HG02610 (cell line): ENCODE results near the gene ATP6V0B.

Experiments used
- ATAC-seq: cut with Tn5 transposase; IDR thresholded peaks from one replicate; pipeline ENCODE4 v1.9.1; 2021; ENCODE audit warnings: mild to moderate bottlenecking, moderate library complexity; ENCODE audit not compliant: unreplicated experiment

The ATP6V0B gene

DNA sequence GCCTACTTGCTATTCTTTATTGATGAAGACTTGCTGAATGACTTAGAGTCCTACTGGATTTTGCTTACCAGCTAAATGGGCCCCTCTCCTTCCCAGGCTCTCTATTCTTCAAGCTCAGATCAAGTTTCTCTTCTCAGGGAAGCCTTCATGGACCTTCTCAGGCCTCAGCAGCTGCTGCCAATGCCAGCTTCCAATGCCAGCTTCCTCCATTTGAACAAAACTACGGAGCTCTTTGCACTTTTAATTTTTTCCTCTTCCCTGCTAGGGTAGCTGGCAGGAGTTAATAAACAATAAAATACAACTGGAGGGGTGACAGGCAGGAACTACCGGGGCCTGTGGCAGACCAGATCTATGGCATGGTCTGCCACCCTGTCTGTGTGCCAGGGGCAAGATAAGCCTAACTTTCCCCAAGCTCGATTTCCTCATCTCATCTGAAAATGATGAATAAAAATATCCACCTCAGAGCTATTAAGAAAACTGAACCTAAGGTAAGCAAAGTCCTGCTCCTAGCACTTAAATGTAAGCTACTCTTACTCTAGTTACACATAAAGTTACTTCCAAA, 29.0 kb upstream of the ATP6V0B start:
- ATAC-seq: no peak

DNA sequence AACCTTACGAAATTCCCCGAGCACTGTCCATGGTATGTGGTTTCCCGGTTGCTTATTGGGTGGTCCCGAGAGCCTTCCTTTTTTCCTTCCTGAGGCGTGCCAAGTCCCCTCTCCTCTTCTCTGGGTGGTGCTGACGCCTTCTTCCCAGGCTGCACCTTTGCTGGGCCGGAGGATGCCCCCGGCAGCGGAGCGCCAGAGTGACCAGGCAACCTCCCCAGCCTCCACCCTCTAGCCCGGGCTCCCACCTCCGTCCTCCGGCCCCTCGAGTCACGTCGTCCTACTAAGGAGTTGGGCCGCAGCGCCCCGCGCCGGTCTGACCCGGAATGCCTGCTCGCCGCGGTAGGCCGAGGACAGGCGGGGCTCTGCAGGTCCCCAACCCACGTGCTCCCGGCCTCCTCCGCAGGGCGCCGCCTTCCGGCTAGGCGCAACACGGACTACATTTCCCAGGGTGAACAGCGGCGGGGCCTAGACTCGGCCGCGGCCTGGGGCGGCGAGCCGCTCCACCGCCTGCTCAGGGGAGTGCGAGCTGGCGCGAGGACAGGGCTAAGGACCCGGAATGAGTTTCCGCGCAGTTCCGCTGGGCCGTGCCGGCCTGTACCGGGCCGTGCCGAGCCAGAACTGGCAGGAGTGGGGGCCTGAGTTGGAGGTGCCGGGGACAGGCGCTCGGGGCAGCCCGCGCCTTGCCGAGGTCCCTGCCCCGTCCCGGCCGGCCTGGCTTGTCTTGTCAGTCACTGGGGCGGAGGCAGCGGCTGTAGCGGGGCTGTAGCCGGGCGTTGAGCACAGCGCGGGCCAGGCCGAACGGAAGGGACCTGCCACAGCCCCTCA, 28.3 kb upstream of the ATP6V0B start, which contains the start of gene IPO13:
IPO13 (plus strand) TSS at position 715 of the 825 bp plus-strand sequence. CDS start 651 bp downstream, outside the sequence.
- peak; percentile 94 for ATAC-seq

DNA sequence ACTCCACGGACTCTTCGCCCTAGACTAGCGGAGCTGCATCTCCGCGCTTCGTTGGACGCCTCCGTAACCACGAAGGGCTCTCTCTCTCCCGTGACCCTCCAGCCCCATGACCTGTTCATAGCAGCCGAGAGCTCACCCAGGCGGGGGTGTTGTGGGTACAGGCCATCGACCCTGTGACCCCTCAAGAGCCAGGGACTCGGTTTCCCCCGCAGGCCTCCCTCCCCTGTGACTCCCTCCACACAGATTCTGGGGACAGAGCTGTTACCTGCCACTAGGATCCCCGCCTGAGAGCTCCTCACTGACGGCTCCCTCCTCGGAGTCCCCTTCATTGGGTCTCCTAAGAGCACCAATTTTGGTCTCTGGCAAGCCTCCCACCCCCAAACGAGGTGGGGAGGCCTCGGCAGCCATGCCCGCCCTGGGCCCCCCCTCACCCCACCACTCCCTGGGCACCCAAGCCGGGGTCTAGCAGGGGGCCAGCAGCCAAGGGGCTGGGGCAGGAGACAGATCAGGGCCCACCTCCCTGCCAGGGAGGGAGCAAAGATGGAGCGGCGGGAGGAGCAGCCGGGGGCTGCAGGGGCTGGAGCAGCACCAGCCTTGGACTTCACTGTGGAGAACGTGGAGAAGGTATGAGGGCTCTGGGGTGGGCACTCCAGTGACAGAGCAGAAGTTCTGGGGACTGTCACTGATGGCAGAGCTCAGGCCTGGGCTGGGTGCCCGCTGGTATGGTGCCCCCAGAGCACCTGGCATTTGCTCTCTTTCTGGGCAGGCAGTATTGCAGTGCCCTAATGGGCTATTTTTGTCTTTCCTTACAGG, 27.5 kb upstream of the ATP6V0B start:
- no peak for ATAC-seq

GRCh38 chr1:43947874-43948437, 26.8 kb upstream of the ATP6V0B start:
- ATAC-seq: no peak

- no peak for ATAC-seq
Measured at GRCh38 chr1:43949678-43950077, 25.1 kb upstream of the ATP6V0B start.

- ATAC-seq: no peak
Measured at GRCh38 chr1:43951021-43951985, 23.5 kb upstream of the ATP6V0B start.

- no peak for ATAC-seq
Measured at GRCh38 chr1:43952731-43953346, 21.9 kb upstream of the ATP6V0B start.

DNA sequence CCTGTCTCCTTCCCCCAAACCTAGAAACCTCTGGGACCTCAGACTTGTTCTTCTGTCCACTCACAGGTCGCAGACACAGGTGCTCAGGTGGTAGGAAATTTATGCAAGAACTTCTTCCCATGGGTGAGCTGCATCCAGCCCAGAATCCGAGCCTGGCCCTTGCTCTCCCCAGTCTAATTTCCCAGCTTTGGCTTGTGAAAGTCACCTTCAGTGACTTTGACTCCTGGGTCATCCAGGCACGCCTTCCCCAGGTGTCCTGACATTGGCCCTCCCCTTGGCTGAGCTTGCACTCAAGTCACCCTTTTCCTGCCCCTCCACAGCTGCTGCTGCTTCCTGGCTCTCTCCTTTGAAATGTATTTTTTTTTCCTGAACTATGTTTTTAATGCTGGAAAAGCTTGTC, 21.4 kb upstream of the ATP6V0B start:
- no peak for ATAC-seq

DNA sequence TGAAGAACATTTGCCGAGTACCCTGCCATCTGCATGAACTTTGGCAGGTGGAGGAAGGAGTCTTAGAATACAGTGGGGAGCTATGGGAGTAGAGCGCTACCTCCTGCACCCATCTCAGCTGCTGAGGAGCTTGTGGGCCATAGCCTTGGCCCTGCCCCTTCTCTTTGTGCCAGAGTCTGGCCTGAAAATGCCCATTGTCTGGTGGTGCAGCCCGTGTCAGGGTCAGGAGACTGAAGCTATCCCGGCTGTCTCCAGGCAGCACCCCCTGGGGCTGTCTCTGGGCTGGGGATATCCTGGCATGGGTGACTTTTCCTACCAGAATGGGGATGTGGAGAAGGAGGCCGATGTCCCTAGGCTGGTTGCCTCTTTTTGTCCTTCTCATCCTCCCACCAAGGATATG, 20.7 kb upstream of the ATP6V0B start:
- ATAC-seq: no peak

DNA sequence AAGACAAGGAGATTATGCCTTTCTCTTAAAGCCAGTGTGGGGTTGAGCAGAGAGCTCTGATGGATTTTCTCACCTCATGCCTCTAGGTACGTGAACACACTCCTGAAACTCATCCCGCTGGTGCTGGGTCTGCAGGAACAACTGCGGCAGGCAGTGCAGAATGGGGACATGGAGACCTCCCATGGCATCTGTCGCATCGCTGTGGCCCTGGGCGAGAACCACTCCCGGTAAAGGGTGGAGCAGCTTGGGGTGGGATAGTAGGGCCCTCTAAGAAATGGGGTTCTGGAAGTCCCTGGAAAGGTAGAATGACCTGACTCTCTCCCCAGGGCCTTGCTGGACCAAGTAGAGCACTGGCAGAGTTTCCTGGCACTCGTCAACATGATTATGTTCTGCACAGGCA, 18.5 kb upstream of the ATP6V0B start:
- no peak for ATAC-seq

GRCh38 chr1:43957407-43958040, 17.2 kb upstream of the ATP6V0B start:
- ATAC-seq: no peak

- ATAC-seq: no peak
Measured at GRCh38 chr1:43958351-43959255, 16.2 kb upstream of the ATP6V0B start.

- ATAC-seq: no peak
Measured at GRCh38 chr1:43960798-43961197, 14.0 kb upstream of the ATP6V0B start.

- no peak for ATAC-seq
Measured at GRCh38 chr1:43961692-43962091, 13.1 kb upstream of the ATP6V0B start.

GRCh38 chr1:43962324-43962723, 12.4 kb upstream of the ATP6V0B start:
- ATAC-seq: no peak

DNA sequence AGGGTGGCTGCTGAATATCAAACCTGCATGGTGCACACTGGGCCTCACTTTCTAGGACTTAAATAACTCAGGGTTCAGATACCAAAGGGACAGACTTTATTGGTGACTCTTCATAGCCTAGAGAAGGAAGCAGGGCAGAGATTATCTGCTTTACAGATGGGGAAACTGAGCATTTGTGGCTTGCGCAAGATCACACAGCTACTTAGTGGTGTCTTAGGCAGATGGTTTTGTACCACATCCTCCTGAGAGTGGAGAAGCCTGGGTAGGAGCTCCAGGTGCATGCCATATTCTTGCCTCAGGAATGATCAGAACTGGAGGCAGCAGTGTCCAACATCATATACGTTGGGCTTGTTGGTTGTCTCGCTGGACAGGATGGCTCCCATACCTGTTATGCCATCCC, 11.8 kb upstream of the ATP6V0B start:
- no peak for ATAC-seq

DNA sequence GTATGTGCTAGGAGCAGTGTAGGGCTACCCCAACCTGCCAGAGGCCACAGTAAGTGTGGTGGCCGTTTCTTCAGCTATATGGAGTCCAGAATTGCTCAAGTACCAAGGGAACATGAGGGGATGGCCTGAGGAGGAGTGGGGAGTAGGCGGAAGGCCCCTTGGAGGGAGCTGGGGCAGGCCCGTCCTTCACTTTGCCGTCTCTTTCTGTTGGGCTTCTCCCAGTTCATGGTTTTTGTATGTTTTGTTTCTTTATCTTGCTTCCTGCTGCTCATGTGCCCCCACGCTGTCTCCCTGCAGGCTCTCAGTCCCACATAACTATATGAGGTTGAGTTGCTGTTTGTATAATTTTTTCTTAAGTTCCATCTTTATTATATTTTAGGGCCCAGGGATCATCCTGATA, 10.9 kb upstream of the ATP6V0B start:
- ATAC-seq: no peak

- no peak for ATAC-seq
Measured at GRCh38 chr1:43965316-43965715, 9.4 kb upstream of the ATP6V0B start.
